Keratinocyte (primary cell): Measurements from ENCODE around the gene TOR1B. TPM values are rescaled to one million over a fixed set of nuclear protein-coding genes. Genes with fewer than 3 reads are reported as not detected.
A peak's percentile ranks its signal among the peaks of the same experiment; 100 is the strongest.

ENCODE experiments used
- DNase-seq: peaks from one replicate; pipeline ENCODE4 v3.0.0-alpha.2; 2011; ENCODE audit warnings: low read depth, missing footprints, low spot score
- FAIRE-seq: peaks from 2 replicates; lab custom pipeline; 2011; peaks lifted over from hg19 to GRCh38; lab: Jason Lieb, UNC
- H2AFZ ChIP-seq: 2 replicates; pipeline ENCODE4 v1.6.0; 2012; ENCODE audit warnings: low read length, control low read depth, inconsistent platforms; ENCODE audit not compliant: control insufficient read depth
- H3K27ac ChIP-seq: 2 replicates; pipeline ENCODE4 v1.5.1; 2011; ENCODE audit warnings: low read length; ENCODE audit not compliant: control insufficient read depth, insufficient read depth
- H3K27me3 ChIP-seq: 3 replicates; pipeline ENCODE4 v1.6.0; 2011; ENCODE audit warnings: low read length; ENCODE audit not compliant: control insufficient read depth, insufficient read depth; ENCODE audit errors: extremely low read depth
- H3K36me3 ChIP-seq, 2 experiments: 2 replicates in 1 of 2; 3 replicates in 1 of 2; pipeline ENCODE4 v1.5.1; 2011; ENCODE audit warnings: low read length in 2 of 2, mild to moderate bottlenecking in 1 of 2; ENCODE audit not compliant: control insufficient read depth in 2 of 2, insufficient read depth in 2 of 2; ENCODE audit errors: extremely low read depth in 1 of 2
- H3K4me1 ChIP-seq: 3 replicates; pipeline ENCODE4 v1.5.1; 2011; ENCODE audit warnings: low read length; ENCODE audit not compliant: control insufficient read depth, insufficient read depth; ENCODE audit errors: extremely low read depth
- H3K4me2 ChIP-seq: 3 replicates; pipeline ENCODE4 v1.6.0; 2011; ENCODE audit warnings: low read depth, low read length; ENCODE audit not compliant: control insufficient read depth, insufficient read depth; ENCODE audit errors: extremely low read depth
- H3K4me3 ChIP-seq, 3 experiments: fragments of 200-600 bp in 1 of 3; sonication (generic) in 1 of 3; 2 replicates in 2 of 3; 3 replicates in 1 of 3; pipeline ENCODE4 v1.5.1; 2011 to 2016; ENCODE audit warnings: low read length in 3 of 3, mild to moderate bottlenecking in 3 of 3, control low read depth in 2 of 3, inconsistent platforms in 1 of 3, low read depth in 1 of 3, mixed read lengths in 1 of 3, mixed run types in 1 of 3, moderate library complexity in 1 of 3; ENCODE audit not compliant: control insufficient read depth in 2 of 3, insufficient read depth in 2 of 3; ENCODE audit errors: extremely low read depth in 1 of 3
- H3K79me2 ChIP-seq: 2 replicates; pipeline ENCODE4 v1.6.0; 2012; ENCODE audit warnings: low read length; ENCODE audit not compliant: control insufficient read depth, insufficient read depth
- H3K9ac ChIP-seq: 3 replicates; pipeline ENCODE4 v1.6.0; 2011; ENCODE audit warnings: low read length; ENCODE audit not compliant: control insufficient read depth, insufficient read depth; ENCODE audit errors: extremely low read depth
- H3K9me1 ChIP-seq: 3 replicates; pipeline ENCODE4 v1.6.0; 2011; ENCODE audit warnings: low read length; ENCODE audit not compliant: control insufficient read depth, insufficient read depth; ENCODE audit errors: extremely low read depth
- H3K9me3 ChIP-seq: 2 replicates; pipeline ENCODE4 v1.5.1; 2012; ENCODE audit warnings: low read depth, low read length; ENCODE audit not compliant: control insufficient read depth
- H4K20me1 ChIP-seq: 3 replicates; pipeline ENCODE4 v1.6.0; 2011; ENCODE audit warnings: low read length; ENCODE audit not compliant: control insufficient read depth, insufficient read depth; ENCODE audit errors: extremely low read depth
- EZH2 ChIP-seq: IDR thresholded peaks from one replicate; pipeline ENCODE4 v1.6.1; 2012; ENCODE audit warnings: inconsistent platforms, mild to moderate bottlenecking, low read length, moderate library complexity
- dilution Hi-C: fragments of 300-500 bp; cut with MboI; formaldehyde crosslinking; loops from one replicate; pipeline ENCODE4 v1.7.0; 2020; ENCODE audit warnings: low sequenced_read_pairs; ENCODE audit not compliant: extremely low pct_ligation_motif_present
- polyA plus RNA-seq, 5 experiments: library from polyadenylated mRNA; depleted of rRNA in 3 of 5; stranded (reverse) in 3 of 5; stranded (forward) in 1 of 5; unstranded in 1 of 5; fragments of >200 nt; gene quantifications; 1 replicate in 1 of 5; 2 replicates in 3 of 5; 3 replicates in 1 of 5; pipeline versions ENCODE4 v1.2.1 to v1.2.3, GENCODE V29; 2011 to 2012; ENCODE audit warnings: missing spikeins in 2 of 5, low read depth in 1 of 5, low replicate concordance in 1 of 5
- TF ChIP-seq, protein P1 (sequence below), 3 experiments: IDR thresholded peaks in 1 of 3; conservative IDR thresholded peaks in 1 of 3; optimal IDR thresholded peaks in 1 of 3; 2 replicates in 2 of 3; 3 replicates in 1 of 3; pipeline versions ENCODE3 to v1.5.1; 2011; ENCODE audit warnings: low read length in 3 of 3, mild to moderate bottlenecking in 3 of 3, moderate library complexity in 2 of 3, control low read depth in 1 of 3, inconsistent platforms in 1 of 3; ENCODE audit not compliant: insufficient read depth in 2 of 3; ENCODE audit errors: extremely low read depth in 1 of 3

Gene TOR1B
- polyA plus RNA-seq, 1 donor (not counting 4 experiments of a cell fraction or from before 2014, with no cell fraction given) = 24.2 TPM

DNA sequence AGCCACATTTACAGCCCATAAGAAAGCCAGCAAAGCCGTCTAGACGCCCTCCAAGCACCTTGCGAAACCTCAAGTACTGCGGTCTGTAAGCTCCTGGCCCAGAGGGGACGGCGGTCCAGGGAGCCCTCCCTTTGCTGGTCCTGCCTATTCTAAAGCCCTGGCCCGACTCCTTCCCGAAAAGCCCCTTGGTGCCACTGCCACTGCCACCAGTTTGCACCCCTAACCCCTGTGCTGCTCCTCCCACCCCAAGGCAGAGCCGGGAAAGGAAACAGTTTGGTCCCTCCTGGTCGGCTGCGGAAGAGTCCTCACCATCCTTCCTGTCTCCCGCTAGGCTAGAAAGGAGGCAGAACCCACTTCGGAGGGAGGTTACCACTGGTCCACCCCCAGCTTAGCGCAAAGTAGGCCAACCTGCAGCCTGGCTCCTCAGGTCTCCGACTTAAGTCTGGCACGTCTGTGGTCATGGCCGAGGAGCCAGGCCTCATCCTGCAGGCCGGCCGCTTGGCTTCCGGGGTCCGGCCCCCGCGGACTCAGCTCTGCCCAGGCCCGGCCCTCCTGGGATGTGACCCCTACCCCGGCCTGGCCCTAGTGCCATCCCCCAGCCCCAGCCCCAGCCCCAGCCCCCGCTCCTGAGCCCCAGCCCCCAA is 20.0 kb downstream of the TOR1B start:
- Histone ChIP-seq H3K4me1 (peaks cover 3% of the 10 kb centered on the region), H3K27me3 (no peaks in the 10 kb centered on the region), H3K79me2 (peaks cover 24% of the 10 kb centered on the region), H3K27ac (peak overlapping the region; percentile 42), H3K9me3 (no peaks in the 10 kb centered on the region), H3K9ac (peak overlapping the region; percentile 78), H3K36me3 (peaks cover 15 to 33% of the 10 kb centered on the region in 2 experiments), H2AFZ (peak overlapping the region; percentile 59), H3K4me2 (peak overlapping the region; percentile 87), H3K9me1 (no peaks in the 10 kb centered on the region), H3K4me3 (peak overlapping the region; percentile 66 to 81 (median 70)), H4K20me1 (no peaks in the 10 kb centered on the region)
- dilution Hi-C loops = no loop called here
- TF ChIP-seq, protein P1, sequence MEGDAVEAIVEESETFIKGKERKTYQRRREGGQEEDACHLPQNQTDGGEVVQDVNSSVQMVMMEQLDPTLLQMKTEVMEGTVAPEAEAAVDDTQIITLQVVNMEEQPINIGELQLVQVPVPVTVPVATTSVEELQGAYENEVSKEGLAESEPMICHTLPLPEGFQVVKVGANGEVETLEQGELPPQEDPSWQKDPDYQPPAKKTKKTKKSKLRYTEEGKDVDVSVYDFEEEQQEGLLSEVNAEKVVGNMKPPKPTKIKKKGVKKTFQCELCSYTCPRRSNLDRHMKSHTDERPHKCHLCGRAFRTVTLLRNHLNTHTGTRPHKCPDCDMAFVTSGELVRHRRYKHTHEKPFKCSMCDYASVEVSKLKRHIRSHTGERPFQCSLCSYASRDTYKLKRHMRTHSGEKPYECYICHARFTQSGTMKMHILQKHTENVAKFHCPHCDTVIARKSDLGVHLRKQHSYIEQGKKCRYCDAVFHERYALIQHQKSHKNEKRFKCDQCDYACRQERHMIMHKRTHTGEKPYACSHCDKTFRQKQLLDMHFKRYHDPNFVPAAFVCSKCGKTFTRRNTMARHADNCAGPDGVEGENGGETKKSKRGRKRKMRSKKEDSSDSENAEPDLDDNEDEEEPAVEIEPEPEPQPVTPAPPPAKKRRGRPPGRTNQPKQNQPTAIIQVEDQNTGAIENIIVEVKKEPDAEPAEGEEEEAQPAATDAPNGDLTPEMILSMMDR (optimal IDR thresholded peaks at IDR 0.05 in 1 of 3, IDR thresholded peaks at IDR 0.05 in 1 of 3, conservative IDR thresholded peaks at IDR 0.05 in 1 of 3; ENCODE audit: extremely low read depth in 1 of 3, insufficient read depth in 2 of 3, low read length in 3 of 3) = no peak
- TF ChIP-seq EZH2 = no peak
- FAIRE-seq (no peak), DNase-seq (no peak)

DNA sequence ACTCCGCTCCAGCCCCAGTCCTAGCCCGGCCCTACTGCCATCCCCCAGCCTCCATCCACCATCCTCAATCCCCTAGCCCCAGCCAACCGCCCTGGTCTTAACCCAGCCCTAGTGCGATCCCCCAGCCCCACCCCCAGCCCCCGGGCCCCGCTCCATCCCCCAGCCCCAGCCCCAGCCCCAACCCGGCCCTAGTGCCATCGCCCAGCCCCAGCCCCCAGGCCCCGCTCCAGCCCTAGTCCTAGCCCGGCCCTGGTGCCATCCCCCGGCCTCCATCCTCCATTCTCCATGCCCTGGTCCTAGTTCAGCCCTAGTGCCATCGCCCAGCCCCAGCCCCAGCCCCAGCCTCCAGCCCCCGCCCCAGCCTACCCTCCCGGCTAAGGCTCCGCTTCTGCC is 20.6 kb downstream of the TOR1B start:
- Histone ChIP-seq H3K27ac (no peak overlapping the region), H3K9ac (peak overlapping the region; percentile 73), H3K4me2 (no peak overlapping the region)

More for the DNA sequence above, 20.6 kb downstream of the TOR1B start:
- Histone ChIP-seq H3K79me2 (peaks cover 24% of the 10 kb centered on the region), H3K4me1 (peaks cover 3% of the 10 kb centered on the region), H3K36me3 (peaks cover 13 to 29% of the 10 kb centered on the region in 2 experiments), H3K4me3 (peak overlapping the region; percentile 66 to 81 (median 71)), H3K27me3 (no peaks in the 10 kb centered on the region), H3K9me1 (no peaks in the 10 kb centered on the region), H4K20me1 (no peaks in the 10 kb centered on the region), H2AFZ (peak overlapping the region; percentile 69), H3K9me3 (no peaks in the 10 kb centered on the region)
- FAIRE-seq (no peak), DNase-seq (no peak)
- dilution Hi-C loops = no loop called here
- TF ChIP-seq, protein P1 (optimal IDR thresholded peaks at IDR 0.05 in 1 of 3, IDR thresholded peaks at IDR 0.05 in 1 of 3, conservative IDR thresholded peaks at IDR 0.05 in 1 of 3; ENCODE audit: extremely low read depth in 1 of 3, insufficient read depth in 2 of 3, low read length in 3 of 3) = no peak
- TF ChIP-seq EZH2 = no peak
